Measurements from ENCODE around the gene TAF4. TPM values are rescaled to one million over a fixed set of nuclear protein-coding genes. Genes with fewer than 3 reads are reported as not detected.

Gene TAF4
- total RNA-seq, 1 donor from 2014 or later, result 13.0 TPM

DNA sequence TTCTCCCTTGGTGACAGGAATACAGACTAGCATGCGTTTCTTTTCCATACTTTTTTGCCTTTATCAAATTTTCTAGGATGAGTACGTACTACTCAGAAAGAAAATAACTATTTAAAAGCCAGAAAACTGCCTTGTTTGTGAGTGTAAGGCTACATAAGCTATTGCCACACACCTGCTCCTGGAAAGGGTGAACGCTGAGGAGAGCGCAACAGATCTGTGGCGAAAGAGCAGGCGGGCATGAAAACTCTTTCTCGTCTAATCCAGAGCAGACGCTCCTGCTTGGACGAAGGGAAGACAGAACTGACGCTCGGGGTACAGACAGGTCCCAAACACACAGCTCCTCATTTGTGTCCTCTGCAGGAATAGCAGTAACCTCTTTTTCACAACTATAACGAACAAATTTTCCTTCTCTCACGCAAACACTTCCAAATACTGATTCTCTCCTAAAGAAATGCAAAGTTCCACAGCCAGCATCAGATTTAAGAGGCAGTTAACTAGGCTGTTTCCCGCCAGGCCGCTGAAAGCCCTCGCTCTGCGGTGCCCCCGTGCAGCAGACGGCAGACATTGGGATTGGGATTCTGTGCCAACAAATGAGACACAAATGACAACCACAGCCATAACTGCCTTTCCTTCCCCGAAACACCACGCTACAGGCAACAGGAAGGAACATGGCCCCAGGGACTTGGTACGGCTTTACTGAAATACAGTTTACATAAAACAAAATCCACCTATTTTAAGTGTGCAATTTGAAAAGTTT, 20.0 kb downstream of the TAF4 start:
- no peak for DNase-seq (ENCODE audit: low spot score)

GRCh38 chr20:62045118-62045517, 20.6 kb downstream of the TAF4 start:
- no peak for DNase-seq (ENCODE audit: low spot score)

GRCh38 chr20:62044631-62045030, 21.1 kb downstream of the TAF4 start:
- DNase-seq (ENCODE audit: low spot score), result no peak

GRCh38 chr20:62043131-62043914, 22.4 kb downstream of the TAF4 start:
- no peak for DNase-seq (ENCODE audit: low spot score)

GRCh38 chr20:62042025-62042820, 23.5 kb downstream of the TAF4 start:
- no peak for DNase-seq (ENCODE audit: low spot score)

DNA sequence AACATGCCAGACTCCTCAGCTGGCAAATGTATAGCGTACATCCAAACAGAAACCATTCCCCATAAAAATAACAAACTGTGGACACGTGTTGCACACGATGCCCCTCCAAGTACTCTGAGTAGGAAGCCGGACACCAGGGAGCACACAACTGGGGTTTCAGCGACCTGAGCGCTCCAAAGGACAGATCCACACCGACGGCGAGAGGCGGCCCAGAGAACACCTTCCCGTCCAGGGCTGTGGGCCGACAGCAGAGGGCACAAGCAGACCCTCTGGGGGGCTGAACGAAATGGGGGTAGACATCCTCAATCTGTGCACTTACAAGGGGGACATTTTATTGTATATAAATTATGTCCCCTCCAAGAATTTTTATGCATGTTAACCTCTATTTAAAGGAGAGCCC, 24.7 kb downstream of the TAF4 start:
- DNase-seq (ENCODE audit: low spot score), result no peak

DNA sequence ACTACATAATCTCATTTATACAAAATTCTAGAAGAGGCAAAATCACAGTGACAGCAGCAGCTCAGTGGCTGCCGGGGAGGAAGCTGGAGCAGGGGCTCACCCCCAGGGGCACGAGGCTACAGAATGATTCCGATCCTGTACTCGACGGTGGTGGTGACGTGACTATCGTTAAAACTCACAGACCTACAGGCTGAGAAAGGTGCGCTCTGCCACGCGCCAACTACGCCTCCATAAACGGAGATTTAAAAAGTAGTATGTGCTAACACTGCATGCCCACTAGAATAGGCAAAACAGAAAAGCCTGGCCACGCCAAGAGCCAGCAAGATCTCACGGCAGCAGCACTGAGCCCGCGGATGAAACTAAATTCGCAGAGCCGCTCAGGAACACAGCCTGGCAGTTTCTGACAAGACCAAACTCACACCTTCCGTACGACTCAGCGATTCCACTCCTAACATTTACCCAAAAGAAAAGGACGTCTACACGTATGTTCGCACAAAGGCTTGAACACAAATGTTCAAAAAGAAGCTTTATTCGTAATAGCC, 25.2 kb downstream of the TAF4 start:
- no peak for DNase-seq (ENCODE audit: low spot score)

- DNase-seq (ENCODE audit: low spot score), result no peak
Observed at GRCh38 chr20:62039738-62040137, 25.9 kb downstream of the TAF4 start.

GRCh38 chr20:62032609-62033368, 32.9 kb downstream of the TAF4 start:
- no peak for DNase-seq (ENCODE audit: low spot score)

DNA sequence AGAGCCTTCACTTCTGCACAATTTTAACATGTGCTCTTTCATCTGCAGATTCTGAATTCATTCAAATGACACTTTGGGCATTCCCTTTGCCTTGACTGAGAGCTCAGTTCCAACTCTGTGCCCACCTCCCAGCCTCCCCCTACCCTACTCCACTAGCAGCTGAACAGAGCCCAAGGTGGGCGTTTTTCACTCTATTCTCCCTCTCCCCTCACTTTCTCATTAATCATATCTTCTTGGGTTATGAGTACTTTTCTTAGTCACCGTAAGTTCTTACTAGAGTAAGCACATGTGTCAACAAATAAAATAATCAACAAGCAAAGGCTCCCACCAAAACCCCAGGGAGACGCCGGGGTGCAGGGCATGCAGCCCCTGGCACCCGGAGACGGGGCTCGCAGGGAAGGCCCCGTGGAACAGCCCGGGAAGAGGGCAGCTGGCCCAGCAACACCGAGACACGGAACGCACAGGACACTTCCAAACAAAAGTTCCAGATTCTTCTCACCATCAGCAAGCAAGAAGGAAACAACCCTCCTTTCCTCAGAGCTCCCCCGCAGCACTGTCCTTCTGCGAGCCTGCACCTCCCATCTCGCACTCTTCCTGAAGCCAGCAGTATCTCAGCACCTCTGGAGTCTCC, 34.1 kb downstream of the TAF4 start:
- DNase-seq (ENCODE audit: low spot score), result no peak

DNA sequence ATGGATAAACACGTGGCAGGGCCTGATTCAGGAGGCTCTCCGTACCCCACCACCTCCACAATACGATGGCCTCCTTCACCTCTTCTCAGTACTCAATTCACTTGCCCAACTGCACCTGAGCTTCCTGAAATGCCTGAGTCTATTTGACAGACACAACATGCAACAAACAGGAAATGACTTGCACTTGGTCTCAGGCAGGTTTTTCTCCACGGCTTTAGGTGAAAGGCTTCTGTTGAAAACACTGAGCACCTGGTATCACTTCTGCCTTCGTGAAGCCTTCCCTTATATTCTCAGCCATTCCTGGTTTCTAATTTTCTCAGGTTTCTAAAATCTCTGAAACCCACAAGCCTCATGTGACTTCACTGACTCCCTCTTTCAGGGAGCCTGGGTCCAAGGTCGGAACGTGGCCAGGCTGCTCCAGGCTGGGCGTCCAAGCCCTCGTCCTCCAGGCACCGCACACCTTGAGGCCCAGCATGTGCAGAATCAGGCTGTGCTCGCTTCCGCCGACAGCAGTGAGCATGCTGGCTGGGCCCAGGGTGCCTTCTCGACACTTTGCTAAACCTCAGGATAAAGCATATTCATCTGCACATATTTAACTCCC, 34.7 kb downstream of the TAF4 start:
- DNase-seq (ENCODE audit: low spot score), result no peak

- no peak for DNase-seq (ENCODE audit: low spot score)
Observed at GRCh38 chr20:62030357-62030756, 35.3 kb downstream of the TAF4 start.

- DNase-seq (ENCODE audit: low spot score), result no peak
Observed at GRCh38 chr20:62029949-62030348, 35.7 kb downstream of the TAF4 start.

DNA sequence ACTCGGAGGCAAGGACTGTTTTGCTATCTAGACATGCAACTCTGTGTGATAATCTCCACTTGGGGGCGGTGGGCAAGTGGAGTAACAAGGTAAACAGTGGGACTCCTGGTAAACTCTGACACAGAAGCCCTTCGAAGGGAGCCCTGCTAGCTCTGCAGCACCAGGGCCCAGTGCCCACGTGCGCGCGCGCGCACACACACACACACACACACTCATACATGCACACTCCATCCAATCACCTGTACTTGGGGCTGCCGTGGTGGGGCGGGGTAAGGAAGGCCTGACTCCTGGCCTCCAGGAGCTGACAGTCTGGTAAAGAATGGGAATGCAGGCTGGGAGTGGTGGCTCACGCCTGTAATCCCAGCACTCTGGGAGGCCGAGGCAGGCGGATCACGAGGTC, 36.4 kb downstream of the TAF4 start:
- DNase-seq (ENCODE audit: low spot score), result no peak

DNA sequence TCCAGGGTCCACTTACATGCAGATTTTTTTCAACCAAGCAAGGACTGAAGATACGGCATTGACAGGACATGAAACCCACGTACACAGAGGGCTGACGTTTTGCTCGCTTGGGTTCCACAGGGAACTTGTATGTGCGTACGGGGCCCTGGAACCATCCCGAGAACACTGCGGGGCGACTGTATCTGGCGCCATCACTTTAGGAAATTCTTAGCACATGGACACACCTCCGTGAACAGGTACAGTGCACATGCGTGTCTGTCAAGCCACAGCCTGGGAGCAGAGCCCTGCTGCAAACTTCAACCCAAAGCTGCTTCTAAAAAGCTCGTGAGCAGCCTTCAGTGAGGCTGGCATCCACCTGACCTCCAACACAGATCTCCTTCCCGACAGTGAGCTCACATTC, 37.3 kb downstream of the TAF4 start:
- DNase-seq (ENCODE audit: low spot score), result no peak

DNA sequence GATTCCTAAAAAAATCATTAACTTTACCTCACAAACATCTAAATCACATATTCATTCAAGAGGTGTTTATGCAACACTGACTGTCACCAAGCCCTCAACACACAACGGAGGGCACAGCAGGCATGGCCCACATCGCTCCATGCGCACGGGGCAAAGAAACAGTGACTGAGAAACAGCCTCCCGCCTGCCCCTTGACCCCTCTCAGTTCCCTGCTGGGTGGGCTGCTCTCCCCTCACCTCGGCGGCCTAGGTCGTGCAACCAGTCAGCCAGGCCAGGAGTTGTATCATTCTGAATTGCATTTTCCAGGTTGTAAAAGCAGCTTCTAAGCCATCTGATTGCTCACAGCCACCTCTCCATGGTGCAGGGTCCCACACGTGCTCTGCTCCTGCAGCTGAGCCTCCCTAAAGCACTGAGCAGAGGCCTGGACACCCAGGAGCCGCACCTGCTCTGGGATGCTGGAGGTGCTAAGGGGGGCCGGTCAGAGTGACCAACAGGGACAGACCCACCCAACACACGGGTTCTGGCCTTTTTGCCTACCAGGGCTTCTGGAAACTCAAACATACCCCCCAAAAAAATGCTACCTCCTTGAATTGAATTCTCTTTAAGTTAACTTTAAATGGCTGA, 37.9 kb downstream of the TAF4 start:
- no peak for DNase-seq (ENCODE audit: low spot score)

DNA sequence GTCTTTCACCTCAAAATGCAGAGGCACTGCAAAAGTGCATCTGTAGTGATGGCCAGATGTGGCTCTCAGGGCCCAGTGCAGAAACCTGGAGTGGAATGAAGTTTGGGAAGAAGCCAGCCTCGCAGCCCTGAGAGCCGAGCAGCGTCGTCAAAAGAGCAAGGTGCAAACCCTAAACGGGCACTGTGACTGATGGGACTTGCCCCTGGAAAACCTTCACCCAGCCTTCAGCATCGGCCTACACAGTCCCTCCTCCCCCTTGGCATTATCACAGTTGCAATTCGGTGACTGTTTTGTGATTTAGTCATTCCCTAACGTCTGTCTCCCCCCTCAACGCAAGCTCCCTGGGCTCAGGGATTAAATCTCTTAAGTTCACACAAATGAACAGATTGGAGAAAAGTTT, 38.6 kb downstream of the TAF4 start:
- no peak for DNase-seq (ENCODE audit: low spot score)

GRCh38 chr20:62026564-62026856, 39.2 kb downstream of the TAF4 start:
- DNase-seq (ENCODE audit: low spot score), result no peak

DNA sequence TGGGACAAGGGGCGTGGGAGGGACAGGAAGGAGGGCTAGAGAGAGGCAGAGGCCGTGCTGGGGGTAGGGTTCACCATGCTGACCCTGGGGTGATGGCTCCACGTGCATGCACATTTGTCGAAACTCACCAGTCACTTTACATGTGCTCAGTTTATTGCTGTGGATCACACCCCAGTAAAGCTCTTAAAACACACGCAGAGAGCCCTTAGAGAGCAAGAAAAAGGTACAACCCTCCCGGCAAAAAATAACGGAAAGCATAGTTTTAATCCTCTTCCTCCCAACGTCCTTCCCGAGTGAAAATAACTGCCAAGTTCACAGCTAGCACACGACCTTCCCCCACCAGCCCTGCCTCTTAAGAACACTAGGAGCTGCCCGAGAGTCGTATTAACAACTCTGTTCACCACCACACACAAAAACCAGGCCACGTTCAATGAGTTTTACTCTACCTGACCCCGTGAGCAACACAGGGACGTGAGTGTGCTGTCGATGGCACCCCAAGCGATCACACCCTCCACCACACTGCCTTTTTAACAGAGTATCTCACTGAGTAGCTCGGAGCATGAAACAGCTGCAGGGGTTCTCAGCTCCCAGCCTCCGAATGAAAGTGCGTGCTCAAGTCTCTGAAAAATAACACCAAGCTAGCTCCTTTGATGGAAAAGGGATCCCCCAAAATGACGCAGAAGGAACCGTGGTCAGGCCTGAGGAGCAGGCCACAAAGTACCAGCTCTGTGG, 39.7 kb downstream of the TAF4 start:
- DNase-seq (ENCODE audit: low spot score), result no peak

Data from mesenteric fat pad (tissue), 1 donor.